NCI-H2196 (cell line): ENCODE measurements around the gene CPNE2.
A peak's percentile ranks its signal among the peaks of the same experiment; 100 is the strongest.
"Not testable (repeated sequence)": the region's sequence is repeated elsewhere in the genome, so short reads cannot be mapped to it uniquely, and the experiment has no call there.

Experiments used
- DNase-seq: peaks from one replicate; lab custom pipeline; 2025; ENCODE audit not compliant: unreplicated experiment; lab: John Stamatoyannopoulos, UW

CPNE2 gene

GRCh38 chr16:57098188-57098841 lies 5.9 kb downstream of the CPNE2 start:
- DNase-seq, result no peak

GRCh38 chr16:57099965-57100364 lies 7.6 kb downstream of the CPNE2 start:
- not testable (repeated sequence) for DNase-seq

DNA sequence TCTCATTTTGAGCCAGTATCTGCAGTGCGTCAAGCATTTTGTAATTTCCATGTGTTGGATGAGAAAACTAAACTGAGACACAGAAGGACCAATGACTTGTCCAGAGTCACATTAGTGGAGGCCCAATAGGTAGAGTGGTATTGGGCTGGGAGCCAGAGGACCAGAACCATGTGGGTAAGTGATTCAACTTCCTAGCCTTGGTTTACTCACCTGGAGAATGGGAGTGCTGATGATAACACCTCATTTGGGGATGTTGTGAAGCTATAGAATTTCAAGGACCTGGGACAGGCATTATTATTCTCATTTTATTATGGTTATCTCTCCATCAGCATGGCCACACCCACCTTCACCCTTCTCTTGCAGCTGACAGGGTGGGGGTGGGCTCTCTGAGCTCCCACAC lies 8.1 kb downstream of the CPNE2 start:
- DNase-seq, result no peak

DNA sequence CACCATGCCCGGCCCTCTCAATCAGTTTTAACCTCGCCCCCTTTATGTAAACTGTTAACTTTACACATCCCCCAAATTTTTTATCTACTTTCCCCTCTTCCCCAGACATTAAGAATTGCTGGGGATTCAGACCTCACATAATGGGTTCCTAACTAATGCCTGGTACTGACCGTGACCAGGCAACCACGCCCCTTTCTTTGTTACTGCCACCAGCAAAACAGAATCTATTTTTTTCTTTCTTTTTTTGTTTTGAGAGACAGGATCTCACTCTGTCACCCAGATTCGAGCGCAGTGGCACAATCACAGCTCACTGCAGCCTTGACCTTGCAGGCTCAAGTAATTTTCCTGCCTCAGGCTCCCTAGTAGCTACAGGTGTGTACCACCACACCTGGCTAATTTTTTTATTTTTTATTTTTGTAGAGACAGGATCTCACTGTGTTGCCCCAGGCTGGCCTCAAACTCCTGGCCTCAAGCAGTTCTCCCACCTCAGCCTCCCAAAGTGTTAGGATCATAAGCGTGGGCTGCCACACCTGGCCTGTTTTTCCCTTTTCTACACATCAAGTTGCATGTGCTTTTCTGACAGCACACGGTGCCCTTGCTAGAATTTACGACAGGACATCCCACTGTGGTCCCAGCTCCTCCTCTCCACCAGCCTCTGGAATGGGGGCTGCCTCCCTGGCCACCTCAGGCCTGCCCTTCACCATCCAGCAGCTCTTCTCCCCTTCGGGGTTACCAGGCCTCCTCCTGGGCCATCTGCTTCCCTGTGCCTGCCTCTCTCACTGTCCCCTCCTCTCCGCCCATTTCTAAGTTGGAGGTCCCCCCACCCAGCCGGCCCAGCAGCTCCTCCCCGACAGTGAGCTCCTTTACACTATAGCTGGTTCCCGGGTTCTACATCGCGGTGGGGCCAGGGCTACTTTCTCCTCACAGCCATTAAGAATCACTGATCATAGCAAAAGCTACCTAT lies 10.8 kb downstream of the CPNE2 start:
- no peak for DNase-seq

DNA sequence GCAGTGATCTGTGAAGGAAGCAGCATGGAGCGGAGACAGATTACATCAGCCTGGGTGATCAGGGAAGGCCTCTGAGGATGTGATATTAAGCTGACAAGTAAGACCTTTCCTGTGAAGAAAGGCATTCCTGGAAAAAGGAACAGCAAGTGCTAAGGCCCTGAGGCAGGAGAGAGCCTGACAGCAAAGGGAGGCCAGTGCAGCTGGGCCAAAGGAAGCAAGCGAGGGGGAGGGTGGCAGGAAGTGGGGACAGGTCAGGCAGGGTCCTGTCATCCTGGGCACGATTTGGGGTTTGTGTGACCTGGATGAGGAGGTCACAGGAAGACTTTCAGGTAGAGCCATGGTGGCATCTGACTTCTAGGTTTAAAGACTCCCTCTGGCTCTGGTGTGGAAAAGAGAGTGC lies 12.3 kb downstream of the CPNE2 start:
- no peak for DNase-seq

GRCh38 chr16:57105184-57105583 lies 12.8 kb downstream of the CPNE2 start:
- DNase-seq, result no peak

- no peak for DNase-seq
These were observed 14.4 kb downstream of the CPNE2 start for GRCh38 chr16:57106767-57107166.

- no peak for DNase-seq
These were observed 15.0 kb downstream of the CPNE2 start for GRCh38 chr16:57107321-57107922.

DNA sequence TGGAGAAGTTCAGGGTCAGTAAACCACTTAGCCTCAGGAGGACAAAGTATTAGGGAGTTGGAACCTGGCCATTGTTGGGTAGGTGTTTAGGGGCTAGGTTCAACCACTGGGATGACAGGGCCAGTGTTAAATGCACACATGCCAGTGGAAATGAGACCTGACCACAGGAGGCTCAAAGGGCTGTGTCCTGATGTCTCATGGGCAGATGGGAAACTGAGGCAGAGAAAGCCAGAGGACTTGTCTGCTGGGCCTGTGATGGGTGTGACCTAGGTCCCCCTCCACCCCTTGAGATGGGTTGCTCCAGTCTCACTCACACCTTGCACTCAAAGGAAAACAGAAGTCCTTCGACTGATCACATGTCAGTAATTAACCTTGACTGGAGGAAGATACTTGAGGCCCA lies 16.0 kb downstream of the CPNE2 start:
- no peak for DNase-seq

GRCh38 chr16:57109259-57110105 lies 17.1 kb downstream of the CPNE2 start:
- not testable (repeated sequence) for DNase-seq

DNA sequence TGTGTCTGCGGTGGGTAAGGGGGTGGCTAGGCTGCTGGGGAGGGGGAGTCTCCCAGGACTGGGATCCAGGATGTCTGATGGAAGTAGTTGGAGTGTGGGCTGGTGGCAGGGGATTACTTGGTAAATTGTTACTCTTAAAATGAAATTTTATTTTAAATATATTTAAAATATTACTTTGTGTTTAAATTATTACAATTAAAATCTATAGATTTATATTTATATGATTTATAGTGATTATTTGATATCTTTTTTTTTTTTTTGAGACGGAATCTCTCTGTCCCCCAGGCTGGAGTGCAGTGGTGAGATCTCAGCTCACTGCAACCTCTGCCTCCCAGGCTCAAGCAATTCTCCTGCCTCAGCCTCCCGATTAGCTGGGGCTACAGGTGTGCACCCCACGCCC lies 18.6 kb downstream of the CPNE2 start:
- no peak for DNase-seq

DNA sequence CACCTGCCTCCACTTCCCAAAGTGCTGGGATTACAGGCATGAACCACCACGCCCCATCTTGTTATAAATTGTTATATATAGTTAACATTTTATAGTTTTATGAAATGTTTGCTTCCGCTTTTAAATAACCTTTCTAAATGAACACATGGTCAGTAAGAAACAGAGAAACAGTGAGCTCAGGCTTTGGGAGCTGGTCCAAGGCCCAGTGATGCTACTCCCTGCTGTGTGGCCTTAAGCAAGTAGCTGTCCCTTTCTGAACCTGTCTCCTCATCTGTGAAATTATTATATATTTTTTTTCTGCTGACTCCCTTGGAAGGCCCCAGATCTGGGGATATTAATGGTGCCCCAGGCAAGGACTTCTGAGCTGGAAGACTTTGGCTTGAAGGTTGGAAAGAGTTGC lies 19.0 kb downstream of the CPNE2 start:
- no peak for DNase-seq

GRCh38 chr16:57112403-57113041 lies 20.1 kb downstream of the CPNE2 start:
- DNase-seq, result no peak

- DNase-seq, result no peak
These were observed 20.7 kb downstream of the CPNE2 start for GRCh38 chr16:57113042-57113453.

GRCh38 chr16:57113664-57114063 lies 21.3 kb downstream of the CPNE2 start:
- no peak for DNase-seq

DNA sequence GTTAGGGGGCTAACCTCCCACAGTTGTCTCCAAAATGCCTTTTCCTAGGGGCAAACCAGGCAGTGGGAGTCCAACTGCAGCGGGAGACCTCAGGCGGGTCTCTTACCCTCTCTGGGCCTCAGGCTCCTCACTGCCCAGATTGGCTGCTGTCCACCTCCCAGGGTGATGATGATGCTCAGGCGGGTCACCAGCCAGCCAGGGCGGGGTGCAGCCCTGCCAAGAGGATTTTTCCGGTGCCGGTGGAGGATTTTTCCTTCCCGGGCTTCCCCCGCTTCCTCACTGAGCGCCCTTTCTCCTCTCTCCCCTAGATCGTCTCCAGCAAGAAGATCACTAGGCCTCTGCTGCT lies 22.8 kb downstream of the CPNE2 start:
- DNase-seq, result no peak

DNA sequence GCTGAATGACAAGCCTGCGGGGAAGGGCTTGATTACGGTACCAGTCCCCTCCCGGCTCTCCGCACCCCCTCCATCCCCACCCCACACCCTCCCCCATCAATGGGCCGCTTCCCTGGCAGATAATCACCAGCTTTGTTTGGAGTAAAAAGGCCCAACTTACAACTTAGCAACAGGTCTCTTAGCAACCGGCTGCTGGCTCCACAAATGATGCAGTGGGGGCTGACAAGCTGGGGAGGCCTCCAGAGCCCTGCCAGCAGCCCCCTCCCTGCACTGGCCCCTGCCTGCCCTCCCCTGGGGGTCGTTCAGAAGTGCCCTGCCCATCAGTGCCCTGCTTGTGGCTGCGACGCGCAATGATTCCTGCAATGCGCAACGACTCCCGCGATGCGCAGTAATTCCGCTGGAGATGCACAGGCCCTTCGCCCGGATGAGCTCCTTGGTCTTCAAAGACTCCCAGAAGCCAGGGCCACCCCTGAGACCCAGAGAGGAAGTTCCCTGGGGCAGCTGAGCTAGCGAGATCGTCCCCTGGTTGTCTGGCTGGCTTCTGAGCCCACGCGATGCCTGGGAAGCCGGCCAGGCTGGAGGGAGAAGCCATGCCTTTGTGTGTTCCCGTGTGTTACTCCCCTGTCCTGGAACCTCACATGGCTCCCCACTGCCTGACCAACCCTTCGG lies 23.3 kb downstream of the CPNE2 start:
- DNase-seq, result peak; percentile 46

- DNase-seq, result no peak
These were observed 26.2 kb downstream of the CPNE2 start for GRCh38 chr16:57118461-57119084.

- no peak for DNase-seq
These were observed 31.0 kb downstream of the CPNE2 start for GRCh38 chr16:57123216-57123973.
